AG08396 (cell line): ENCODE data around the gene CP.
"Not testable (repeated sequence)": the region's sequence is repeated elsewhere in the genome, so short reads cannot be mapped to it uniquely, and the experiment has no call there.

Experiments used
- DNase-seq: peaks from one replicate; pipeline ENCODE4 v3.0.0; 2012; ENCODE audit warnings: low spot score, mixed read lengths

Gene CP

GRCh38 chr3:149227591-149228268, 6.1 kb upstream of the CP start:
- DNase-seq, result no peak

- DNase-seq, result no peak
These were observed 5.1 kb upstream of the CP start for GRCh38 chr3:149226776-149227175.

GRCh38 chr3:149224736-149225594, 3.3 kb upstream of the CP start:
- DNase-seq, result peak; percentile 62

- DNase-seq, result no peak
These were observed 1.8 kb upstream of the CP start for GRCh38 chr3:149223461-149223820.

- not testable (repeated sequence) for DNase-seq
These were observed 2.1 kb downstream of the CP start for GRCh38 chr3:149219380-149220121.

- no peak for DNase-seq
These were observed 4.3 kb downstream of the CP start for GRCh38 chr3:149217347-149217746.

- DNase-seq, result no peak
These were observed 5.3 kb downstream of the CP start for GRCh38 chr3:149216193-149216869.

- no peak for DNase-seq
These were observed 6.1 kb downstream of the CP start for GRCh38 chr3:149215515-149215914.

- no peak for DNase-seq
These were observed 6.9 kb downstream of the CP start for GRCh38 chr3:149214702-149215101.

- no peak for DNase-seq
These were observed 9.2 kb downstream of the CP start for GRCh38 chr3:149212386-149212785.

- DNase-seq, result no peak
These were observed 12.2 kb downstream of the CP start for GRCh38 chr3:149209431-149209830.

- no peak for DNase-seq
These were observed 14.2 kb downstream of the CP start for GRCh38 chr3:149207475-149207874.

- no peak for DNase-seq
These were observed 17.1 kb downstream of the CP start for GRCh38 chr3:149204390-149204991.

- DNase-seq, result no peak
These were observed 17.9 kb downstream of the CP start for GRCh38 chr3:149203758-149204157.

- no peak for DNase-seq
These were observed 22.2 kb downstream of the CP start for GRCh38 chr3:149199474-149199873.

- DNase-seq, result no peak
These were observed 23.0 kb downstream of the CP start for GRCh38 chr3:149198611-149199010.

GRCh38 chr3:149197669-149198068, 24.0 kb downstream of the CP start:
- no peak for DNase-seq

- DNase-seq, result not testable (repeated sequence)
These were observed 24.6 kb downstream of the CP start for GRCh38 chr3:149196805-149197592.

GRCh38 chr3:149195221-149195620, 26.4 kb downstream of the CP start:
- no peak for DNase-seq

- no peak for DNase-seq
These were observed 33.1 kb downstream of the CP start for GRCh38 chr3:149188494-149188893.

- no peak for DNase-seq
These were observed 34.9 kb downstream of the CP start for GRCh38 chr3:149186721-149187120.
